Stimulated activated CD8-positive, alpha-beta memory T cell treated with anti-CD3 and anti-CD28 coated beads, Interleukin-15, amount 100 ng/mL, for 24 hours (primary cell): ENCODE measurements around the gene ALKBH5.
"Not testable (repeated sequence)": the region's sequence is repeated elsewhere in the genome, so short reads cannot be mapped to it uniquely, and the experiment has no call there.

Experiments used
- DNase-seq: peaks from one replicate; pipeline ENCODE4 v3.0.0-alpha.2; 2020; ENCODE audit warnings: low read depth

ALKBH5 gene

DNA sequence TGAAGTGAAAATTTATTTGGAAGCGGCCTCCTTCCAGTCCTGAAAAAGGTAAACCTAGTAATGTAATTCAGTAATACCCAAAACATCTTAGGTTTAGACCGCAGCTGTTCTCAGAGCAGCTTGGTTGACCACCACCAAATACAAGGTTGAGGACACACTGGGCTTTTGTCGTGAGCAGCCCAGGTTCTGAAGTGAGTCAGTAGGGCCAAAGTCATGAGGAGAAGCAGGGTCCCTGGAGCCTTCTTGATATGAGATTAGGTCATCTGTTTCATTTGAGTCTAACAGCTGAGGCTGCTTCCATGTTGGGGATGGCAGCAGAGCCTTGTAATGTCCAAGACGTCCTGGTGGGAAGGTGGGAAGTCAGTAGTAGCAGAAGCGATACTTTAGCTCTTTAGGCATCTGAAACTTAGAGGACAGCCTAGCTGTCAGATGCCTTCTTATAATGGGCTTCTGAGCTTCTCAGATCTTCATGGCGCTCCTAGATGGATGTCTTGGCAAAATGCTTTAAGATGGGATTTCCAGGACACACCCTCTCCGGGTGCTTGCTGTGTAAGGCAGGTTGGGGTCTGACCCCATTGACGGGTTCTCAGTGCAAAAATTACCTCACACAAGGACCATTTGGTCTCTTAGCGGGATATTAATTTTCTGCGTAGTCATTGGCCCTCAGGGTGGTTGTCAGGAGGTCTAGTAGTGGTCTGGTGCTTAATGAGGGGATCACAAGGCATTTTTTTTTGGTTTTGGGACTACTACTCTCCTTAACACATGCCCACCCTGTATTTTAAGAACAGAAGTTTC is 2.4 kb downstream of the ALKBH5 start:
- no peak for DNase-seq

DNA sequence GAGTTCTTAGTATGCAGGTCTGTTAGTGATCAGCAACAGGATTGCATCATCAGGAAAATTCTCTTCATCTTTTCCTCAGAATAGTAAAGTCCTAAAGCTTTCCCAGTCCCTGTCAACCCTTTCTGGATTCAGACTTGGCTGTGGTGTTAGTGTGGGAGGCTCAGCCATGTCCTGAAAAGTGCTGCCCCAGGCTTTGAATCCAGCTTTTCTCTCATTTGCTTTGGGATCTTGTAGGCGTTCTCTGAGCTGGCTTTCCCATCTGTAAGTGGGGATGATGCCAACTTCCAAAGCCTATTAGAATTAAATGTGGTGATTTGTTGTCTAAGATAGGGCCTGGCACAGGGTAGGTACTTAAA is 3.0 kb downstream of the ALKBH5 start:
- DNase-seq = no peak

DNA sequence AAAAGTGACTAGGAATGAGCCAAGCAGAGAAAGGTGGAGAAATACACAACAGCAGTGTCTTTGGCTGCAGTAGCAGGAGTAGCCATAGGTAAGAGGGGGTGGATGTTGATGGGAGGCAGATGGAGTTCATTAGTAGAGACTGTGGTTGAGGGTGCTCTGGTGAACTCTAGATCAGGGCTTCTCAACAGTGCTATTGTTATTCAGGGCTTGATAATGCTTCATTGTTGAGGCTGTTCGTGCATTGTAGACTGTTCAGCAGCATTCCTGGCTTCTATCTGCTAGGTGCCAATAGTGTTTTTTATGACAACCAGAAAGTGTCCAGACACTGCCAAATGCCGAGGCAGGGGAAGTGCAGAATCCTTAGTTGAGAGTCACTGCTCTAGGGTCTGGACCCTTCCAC is 3.6 kb downstream of the ALKBH5 start:
- no peak for DNase-seq

DNA sequence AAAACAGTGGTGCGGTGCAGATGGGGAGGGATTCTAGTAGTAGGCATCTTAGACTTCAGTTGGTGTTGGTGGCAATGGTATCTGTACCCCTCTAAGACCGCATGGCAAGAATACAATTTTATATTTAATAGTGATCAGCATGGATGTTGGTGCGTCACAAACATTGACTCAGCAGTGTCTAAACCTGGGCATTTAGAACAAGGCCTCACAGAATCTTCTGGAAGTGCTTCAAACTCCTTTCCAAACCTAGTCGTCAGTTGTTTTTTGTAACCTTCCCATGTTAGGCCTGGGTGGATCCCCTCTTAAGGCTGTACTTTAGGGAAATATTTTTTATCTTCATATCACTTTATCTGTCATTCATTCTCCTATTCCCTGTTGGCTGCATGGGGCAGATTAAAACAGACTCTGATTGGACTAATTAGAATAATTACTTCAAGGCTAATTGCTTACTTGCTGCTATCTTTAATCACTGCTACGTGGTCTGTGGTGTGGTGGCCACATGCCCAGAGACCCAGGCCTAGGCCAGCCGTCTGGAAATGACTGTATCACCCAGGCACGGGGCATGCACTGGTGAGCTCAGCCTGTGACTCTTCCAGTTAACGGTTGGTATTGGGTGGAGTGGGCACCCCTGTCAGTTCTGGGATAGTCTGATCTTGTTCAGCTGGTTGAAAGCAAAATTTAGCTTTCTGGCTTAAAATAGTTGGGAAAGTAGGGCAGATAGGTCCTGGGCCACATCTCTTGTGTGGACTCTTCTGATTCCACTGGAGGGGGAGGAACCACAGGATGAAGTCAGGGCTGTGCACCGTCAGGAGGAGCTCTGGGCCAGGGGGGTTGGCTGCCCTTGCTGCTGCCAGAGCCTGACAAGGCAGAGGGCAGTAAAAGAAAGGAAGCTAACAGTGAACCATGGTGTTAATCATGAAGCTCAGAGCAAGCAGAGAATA is 4.5 kb downstream of the ALKBH5 start:
- no peak for DNase-seq

DNA sequence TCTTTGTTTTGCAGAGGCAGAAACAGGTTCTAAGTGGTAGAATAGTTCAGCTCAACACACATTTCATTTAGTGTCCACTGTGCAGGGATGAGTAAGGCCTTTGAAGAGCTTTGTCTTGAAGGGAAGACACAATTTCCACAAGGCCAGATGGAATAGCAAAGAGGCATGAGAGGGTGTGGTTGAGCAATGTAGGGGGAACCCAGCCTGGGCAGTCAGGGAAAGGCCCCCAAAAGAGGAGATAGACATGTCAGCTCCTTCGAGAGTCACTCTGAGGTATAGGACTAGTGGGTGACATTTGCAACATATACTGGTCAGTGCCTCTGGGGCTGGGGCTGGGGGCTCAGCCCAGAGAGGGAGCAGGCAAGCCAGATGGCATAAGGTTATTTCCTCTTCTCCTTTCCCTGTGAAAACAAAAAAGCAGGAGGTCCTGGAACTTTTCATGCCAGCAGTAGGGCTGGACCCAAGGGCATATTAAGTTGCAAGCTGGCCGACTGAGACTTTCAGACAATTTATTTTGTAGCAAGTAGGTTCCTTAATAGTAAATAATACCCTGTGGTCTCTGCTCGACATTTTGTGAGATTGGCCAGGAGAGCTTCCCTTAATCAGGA is 7.1 kb downstream of the ALKBH5 start:
- DNase-seq = no peak

DNA sequence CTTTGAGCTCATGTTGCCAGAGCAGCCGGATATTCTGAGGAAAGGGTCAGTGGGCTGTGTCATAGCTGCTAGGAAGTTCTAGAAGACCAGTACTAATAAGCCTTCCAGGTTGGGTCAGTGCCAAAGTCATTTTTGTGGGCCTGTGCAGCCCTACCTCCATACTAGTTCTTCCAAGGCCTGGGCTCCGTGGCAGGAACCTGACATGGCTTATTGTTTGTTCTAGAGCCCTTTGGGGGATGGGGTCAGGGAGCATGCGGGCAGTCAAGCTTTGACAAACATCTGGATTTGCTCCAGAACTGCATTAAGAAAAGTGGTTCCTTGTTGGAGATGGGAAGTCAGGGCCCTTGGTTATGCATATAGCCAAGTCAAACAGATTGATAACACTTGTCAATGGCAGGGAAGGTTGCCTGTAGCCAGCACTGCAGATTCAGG is 7.6 kb downstream of the ALKBH5 start:
- no peak for DNase-seq

DNA sequence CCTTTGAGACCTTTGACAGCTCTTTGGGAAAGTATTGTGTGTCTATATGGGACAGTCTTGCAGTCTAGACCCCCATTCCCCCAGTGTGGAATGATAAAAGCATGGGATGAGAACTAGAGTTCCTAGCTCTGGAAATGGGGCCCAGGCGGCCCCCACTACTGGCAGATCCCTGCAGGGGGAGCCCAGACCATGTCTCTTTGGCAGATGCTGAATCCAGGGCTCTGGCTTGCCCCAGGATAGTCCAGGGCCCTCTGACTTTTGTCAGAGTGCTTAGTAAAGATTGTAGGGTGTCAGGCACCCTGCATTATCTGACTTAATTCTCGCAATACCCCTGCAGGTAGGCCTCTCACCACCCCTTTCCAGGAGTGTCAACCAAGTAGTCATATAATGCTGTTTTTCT is 8.3 kb downstream of the ALKBH5 start:
- DNase-seq = no peak

DNA sequence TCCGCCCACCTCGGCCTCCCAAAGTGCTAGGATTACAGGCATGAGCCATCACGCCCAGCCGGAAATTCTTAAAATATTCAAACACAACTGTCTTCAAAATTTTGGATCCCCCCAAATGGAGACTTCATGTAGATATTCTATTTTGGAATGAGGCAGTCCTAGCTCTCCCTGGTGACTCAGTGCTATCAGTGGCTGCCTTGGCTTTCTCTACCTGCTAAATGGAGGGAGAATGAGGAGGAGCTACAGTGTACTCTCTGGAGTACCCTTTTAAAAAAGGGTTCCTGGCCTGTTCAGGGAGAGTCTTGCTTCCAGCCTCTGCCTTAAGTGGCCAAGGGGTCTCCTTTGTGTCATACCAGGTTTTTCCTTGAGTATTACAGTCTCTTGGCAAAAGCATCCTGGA is 10.8 kb downstream of the ALKBH5 start:
- no peak for DNase-seq

DNA sequence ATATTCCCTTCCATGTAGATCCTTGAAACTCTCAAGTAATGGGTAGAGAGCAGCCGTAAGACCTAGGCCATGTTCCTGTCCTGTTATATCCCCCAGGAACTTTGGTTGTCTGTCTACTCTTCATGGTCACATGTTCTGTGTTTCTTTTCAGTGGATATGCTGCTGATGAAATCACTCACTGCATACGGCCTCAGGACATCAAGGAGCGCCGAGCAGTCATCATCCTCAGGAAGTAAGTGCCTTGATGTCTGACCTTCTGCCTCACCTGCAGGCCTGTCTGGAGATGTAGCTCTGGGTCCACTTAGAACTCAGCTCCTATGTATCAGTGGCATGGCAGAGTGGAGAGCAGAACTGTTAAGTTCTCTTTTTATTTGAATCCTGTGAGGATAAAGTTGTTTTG is 11.2 kb downstream of the ALKBH5 start:
- no peak for DNase-seq

DNA sequence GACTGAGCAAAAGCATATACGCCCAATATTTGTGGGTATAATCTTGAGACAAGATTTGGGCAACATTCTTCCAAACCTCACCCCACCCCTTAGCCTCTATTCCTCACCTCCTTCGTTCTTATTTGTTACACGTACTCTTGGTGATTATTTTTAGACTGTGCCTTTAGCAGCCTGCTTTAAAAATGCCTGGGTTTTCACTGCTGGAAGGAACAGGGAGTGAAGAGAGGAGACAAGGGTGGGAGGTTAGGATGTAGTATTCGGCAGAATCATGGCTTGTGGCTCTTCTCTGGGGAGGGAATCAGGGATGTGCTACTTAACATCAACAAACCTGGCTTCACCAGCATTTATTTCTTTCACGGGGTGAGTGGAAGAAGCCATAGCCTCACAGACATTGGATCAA is 11.6 kb downstream of the ALKBH5 start:
- no peak for DNase-seq

DNA sequence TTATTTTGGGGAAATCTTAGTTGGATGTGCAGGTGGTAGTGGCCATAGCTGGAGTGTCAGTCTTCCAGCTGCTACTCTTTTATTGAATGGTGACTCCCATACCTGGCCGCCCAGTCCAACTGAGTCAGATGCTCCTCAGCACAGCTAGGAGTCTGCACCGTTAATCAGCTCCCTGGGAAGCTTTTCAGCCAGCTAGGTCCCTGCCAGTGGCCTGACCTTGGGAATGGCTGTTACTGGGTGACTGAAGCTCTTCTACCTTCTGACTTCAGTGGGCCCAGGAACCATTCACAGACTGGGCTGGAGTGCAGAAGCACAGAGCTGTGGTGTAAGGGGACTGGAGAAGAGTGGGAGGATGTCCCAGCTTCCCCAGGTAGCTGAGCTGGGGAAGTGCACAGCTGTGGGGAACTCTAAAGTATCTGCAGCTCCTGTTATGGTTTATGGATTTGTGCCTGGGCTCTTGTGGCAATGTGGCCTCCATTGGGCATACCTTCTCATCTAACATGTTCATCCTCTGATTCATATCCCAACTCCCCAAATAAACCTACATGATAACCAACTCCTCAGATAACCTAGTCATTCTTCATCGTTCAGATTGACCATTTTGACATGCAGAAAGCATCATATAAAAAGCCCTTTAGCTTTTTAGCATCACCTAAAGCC is 14.0 kb downstream of the ALKBH5 start:
- no peak for DNase-seq

DNA sequence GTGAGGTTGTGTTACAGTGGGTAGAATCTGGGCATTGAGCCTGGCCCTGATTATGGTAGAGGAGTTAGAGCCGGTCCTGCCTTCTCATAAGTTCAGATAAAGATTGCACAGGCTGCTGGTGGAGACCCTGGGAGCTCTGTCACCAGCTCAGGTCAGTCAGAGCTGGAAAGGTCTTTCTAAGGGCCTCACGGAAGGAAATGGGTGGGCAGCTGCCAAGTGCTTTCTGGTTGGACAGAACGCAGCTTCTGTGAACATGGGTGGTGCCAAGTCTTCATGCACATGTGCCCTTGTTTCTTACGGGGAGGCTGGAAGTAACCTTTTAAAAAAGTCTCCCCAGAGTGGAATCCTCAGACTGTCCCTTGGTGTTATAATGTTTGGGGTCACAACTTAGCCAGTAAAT is 14.9 kb downstream of the ALKBH5 start:
- DNase-seq = no peak

DNA sequence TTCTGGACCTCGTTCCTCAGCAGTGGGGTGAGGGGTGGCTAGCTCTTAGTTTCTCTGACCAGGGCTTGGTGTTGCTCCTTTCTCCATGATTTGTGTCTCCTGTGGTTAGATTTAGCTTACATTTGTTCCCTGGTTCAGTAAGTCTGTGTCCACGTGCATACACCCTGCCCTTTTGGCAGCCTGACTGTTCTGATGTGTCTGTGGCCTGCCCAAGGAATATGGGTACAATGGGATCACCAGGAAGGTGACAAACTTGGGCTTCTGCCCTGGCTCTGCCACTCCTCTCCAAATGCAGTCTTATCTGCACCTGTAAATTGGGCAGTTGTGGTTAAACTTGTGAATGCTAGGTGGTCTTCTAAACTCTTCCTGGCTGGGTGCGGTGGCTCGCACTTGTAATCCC is 17.5 kb downstream of the ALKBH5 start:
- DNase-seq = no peak

DNA sequence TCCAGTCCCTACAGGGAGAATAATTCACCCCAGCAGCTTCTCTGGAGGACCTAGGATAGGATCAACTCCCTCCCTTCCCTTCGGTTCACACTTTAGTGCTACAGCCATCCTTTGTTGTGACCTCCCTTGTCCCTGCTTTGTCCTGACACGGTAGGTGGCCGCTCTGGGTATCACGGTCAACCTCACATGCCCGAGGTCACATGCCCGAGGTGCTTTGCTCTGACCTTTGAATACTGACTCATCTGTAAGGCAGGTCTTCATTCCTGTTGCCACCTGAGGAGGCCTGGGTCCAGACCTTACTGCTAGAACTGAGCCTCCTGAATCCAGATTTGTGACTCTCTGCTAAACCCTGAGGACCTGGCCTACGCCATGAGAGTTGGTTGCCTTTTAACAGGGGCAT is 19.7 kb downstream of the ALKBH5 start:
- DNase-seq = no peak

DNA sequence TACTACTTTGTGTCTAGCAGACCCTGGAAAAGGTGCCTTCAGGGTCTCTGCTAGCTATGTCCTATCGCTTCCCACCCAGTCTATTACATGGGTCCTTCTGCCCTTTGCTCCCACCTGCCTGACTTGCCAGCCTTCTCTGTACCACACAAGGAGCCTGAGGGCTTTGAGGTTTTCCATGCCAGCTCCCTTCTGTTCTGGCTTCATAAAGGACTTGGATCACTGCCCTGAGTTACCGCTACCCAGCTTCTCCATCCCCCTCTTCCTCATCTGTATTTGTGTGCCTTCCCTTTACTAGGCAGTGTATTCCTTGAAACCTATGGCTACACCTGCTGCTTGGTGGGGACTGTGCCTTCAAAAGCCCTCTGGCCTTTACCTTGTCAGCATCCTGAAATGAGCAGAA is 22.2 kb downstream of the ALKBH5 start:
- DNase-seq = no peak

DNA sequence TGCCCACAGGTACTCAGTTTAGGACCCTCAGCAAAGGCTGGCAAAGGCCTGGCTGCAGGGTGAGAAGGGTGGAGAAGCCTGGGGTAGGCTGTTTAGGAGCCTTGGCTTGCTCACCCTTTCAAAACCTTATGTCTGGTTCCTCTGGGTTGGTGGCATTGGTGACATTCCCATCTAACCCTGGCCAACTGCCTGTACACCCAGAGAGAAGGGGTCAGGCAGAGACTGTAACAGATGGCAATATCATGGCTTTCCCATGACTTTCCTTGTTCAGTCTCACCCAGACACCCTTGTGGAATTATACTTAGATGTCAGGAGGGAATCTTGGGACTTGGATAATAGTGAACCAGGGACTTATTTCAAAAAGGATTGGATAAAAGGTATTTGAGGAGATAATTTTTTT is 23.3 kb downstream of the ALKBH5 start:
- no peak for DNase-seq

DNA sequence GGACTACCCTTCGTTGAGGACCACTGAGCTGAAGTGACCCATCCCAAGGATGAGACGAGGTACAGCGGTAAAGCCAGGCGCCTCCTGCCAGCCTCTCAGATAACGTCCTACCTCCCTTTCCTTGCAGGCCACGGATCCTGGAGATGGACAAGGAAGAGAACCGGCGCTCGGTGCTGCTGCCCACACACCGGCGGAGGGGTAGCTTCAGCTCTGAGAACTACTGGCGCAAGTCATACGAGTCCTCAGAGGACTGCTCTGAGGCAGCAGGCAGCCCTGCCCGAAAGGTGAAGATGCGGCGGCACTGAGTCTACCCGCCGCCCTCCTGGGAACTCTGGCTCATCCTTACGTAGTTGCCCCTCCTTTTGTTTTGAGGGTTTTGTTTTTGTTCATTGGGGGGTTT is 24.5 kb downstream of the ALKBH5 start:
- no peak for DNase-seq

DNA sequence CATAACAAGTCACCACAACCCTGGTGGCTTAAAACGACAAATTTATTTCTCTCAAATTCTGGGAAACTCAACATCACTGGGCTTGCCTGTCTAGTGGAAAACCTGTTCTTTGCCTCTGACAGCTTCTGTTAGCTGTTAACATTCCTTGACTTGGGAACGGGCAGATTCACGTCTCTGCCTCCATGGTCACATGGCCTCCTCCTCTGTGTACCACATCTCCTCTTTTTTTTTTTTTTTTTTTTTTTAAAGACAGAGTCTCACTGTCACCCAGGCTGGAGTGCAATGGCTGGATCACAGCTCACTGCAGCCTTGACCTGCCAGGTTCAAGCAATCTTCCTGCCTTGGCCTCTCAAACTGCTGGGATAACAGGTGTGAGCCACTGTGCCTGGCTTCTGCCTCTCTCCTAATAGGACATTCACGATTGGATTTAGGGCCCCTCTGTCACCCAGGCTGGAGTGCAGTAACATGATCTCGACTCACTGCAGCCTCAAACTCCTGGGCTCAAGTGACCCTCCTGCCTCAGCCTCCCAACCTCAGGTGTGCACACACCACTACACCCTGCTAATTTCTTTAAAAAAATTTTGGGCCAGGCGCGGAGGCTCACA is 30.1 kb downstream of the ALKBH5 start:
- DNase-seq = no peak

DNA sequence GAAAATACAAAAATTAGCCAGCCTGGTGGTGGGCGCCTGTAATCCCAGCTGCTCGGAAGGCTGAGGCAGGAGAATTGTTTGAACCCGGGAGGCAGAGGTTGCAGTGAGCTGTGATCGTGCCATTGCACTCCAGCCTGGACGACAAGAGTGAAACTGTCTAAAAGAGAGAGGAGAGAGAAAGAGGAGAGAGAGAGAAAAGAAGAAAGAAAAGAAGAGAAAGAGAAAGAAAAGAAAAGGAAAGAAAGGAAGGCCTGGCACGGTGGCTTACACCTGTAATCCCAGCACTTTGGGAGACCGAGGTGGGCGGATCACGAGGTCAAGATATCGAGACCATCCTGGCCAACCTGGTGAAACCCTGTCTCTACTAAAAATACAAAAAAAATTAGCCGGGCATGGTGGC is 33.3 kb downstream of the ALKBH5 start:
- DNase-seq = not testable (repeated sequence)

DNA sequence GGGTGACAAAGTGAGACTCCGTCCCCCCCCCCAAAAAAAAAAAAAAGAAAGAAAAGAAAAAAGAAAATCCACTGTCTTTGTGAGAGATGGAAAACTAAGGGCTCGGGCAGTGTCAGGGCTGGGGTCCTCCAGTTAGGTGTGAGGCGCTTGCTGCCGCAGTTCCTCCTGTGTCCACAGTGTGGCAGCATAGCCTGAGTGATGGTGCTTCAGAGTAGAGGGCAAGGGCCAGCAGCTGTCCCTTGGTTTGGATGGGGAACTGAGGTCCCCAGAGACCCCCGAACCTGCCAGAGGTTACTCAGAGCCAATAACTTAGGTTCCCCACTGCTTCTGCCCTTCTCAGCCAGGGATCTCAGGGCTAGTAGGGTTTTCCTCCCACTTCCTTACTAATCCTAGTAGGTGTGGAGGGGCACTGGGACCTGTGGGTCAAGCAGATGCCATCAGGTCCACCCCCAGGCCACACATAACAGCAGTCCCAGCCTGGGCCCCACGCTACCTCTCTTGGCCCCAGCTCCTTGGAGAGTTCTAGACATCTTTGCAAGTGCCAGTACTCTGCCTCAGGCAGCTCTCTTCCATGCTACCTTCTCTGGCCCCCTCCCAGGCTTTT is 33.9 kb downstream of the ALKBH5 start:
- peak; percentile 41 for DNase-seq

DNA sequence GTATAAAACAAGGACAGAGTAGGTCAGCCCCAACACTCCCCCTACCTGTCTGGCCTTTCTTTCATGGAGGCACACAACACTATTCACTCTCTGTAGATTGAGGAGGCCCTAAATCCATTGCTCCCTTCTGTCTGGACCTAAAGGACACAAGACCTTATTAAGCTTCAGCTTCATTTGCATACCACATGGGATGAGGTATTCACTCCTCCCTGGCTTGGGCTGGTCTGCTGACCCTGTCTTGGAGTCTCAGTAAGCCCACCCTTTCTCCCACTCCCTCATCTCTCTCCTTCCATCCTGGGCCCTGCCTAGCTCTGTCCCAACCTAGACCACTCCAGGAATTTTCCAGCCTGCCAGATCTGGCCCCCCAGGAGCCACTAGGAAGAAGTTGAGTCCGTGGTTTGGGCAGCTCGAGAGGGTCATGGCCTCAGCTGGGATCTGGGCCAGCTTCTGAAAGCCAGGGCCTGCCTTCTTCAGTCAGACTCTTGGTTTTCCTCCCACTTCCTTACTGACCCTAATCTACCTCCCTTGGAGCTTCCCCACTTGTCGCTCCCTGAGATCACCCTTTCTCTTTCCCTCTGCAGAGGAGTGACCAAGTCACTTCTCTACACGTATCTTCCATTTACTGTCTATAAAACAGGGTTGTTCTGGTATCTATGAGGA is 35.3 kb downstream of the ALKBH5 start:
- DNase-seq = no peak
